Large intestine (tissue), 3 donors: ENCODE data around the gene HMGCS2. TPM values are rescaled to one million over a fixed set of nuclear protein-coding genes. Genes with fewer than 3 reads are reported as not detected.
"Not testable (repeated sequence)": the region's sequence is repeated elsewhere in the genome, so short reads cannot be mapped to it uniquely, and the experiment has no call there.

Source experiments
- DNase-seq, 2 donors: peaks; one replicate each; pipeline versions ENCODE4 v3.0.0 to v3.0.0-alpha.2; 2013
- H3K27ac ChIP-seq: one replicate; pipeline ENCODE4 v1.5.1; 2013; ENCODE audit warnings: low read length
- H3K27me3 ChIP-seq: 2 replicates; pipeline ENCODE4 v1.6.1; 2013; ENCODE audit warnings: low read length; ENCODE audit not compliant: control insufficient read depth, insufficient read depth
- H3K36me3 ChIP-seq: 2 replicates; pipeline ENCODE4 v1.6.1; 2013; ENCODE audit warnings: low read length; ENCODE audit not compliant: control insufficient read depth, insufficient read depth
- H3K4me1 ChIP-seq: one replicate; pipeline ENCODE4 v1.6.1; 2013; ENCODE audit warnings: low read length; ENCODE audit not compliant: control insufficient read depth, insufficient read depth
- H3K4me3 ChIP-seq: one replicate; pipeline ENCODE4 v1.5.1; 2013; ENCODE audit warnings: low read length
- H3K9me3 ChIP-seq: one replicate; pipeline ENCODE4 v1.6.1; 2013; ENCODE audit warnings: mild to moderate bottlenecking, low read depth, low read length, moderate library complexity; ENCODE audit not compliant: control insufficient read depth
- WGBS: methylation state at CpG from one replicate; pipeline ENCODE4 v1.1.5; 2013; ENCODE audit warnings: low lambda C conversion rate; ENCODE audit not compliant: insufficient coverage; 5-methylcytosine and 5-hydroxymethylcytosine counted together
- polyA plus RNA-seq: library from polyadenylated mRNA; unstranded; fragments of 120-200 nt; gene quantifications from one replicate; pipeline ENCODE4 v1.2.1, GENCODE V29; 2013

HMGCS2 gene
- polyA plus RNA-seq, 1 donor, result 71.7 TPM

DNA sequence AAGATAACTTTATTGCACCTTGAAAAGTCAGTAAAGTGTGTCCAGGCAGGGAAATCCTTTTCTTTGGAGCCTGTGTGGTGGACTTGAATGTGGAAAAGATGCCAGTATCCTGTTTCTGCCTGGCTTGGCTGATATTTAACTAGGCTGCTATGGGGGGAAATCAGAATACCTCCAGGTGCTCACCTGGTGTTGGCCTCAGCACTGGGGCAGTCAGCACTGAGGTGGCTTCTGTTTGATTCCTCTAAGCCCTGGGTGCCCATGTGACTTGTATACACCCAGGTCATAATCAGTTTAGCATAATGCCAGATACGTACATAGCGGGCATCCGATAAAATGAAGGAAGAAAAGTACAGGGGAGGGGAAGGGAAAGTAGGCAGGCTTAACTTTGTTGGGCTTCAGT is 49.7 kb downstream of the HMGCS2 start:
- peak in 1 of 2 donors; percentile 69 for DNase-seq
- no CpG with 5 or more reads among the region's 3 CpGs for WGBS
- H3K27ac ChIP-seq, result peak overlapping the region; percentile 42
- H3K4me1 ChIP-seq, result peaks cover 76% of the 10 kb centered on the region
- H3K36me3 ChIP-seq, result peaks cover 21% of the 10 kb centered on the region
- H3K4me3 ChIP-seq, result no peak overlapping the region
- no peaks in the 10 kb centered on the region for H3K9me3 ChIP-seq
- no peaks in the 10 kb centered on the region for H3K27me3 ChIP-seq

DNA sequence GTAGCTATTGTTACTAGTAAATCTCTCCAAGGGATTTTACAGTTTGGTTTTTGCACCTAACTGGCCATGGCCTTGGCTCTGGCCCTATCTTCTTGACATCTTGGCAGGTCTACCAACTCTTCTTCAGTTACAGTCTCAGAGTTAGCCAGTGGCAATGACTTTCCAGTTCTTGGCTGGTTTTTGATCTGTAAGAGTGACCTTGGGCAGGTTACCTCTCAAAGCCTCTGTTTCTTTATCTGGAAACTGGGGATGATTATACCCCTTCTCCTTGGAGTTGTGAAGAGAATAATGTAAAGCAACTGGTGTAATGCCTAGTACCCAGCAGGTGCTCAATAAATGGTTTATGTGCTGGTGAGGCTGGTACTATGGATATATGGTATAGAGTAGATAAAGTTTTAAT is 50.3 kb downstream of the HMGCS2 start:
- Histone ChIP-seq H3K9me3 (no peaks in the 10 kb centered on the region), H3K4me1 (peaks cover 70% of the 10 kb centered on the region), H3K36me3 (peaks cover 16% of the 10 kb centered on the region), H3K27ac (peak overlapping the region; percentile 42), H3K27me3 (no peaks in the 10 kb centered on the region), H3K4me3 (no peak overlapping the region)
- no peak for DNase-seq

DNA sequence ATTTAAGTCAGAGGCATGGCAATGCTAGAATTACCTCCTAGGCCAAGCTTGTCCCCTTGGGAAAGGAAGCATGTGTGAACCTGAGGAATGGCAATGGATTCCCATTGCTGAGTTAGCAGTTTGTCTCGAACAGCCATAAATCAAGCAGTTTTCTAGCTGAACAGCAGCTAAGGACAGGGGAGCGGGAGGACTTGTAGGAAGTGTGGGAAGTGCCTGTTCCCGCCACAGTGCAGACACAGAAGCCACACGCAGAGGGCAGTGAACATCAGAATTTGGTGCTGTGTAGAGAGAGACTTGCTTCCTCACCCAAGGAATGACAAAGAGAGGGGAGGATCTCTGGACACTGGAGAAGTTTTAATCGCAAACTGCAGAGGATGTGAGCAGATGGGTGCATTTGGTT is 53.2 kb downstream of the HMGCS2 start:
- 0% methylated on average over 1 of the region's 5 CpGs for WGBS
- H3K27me3 ChIP-seq, result no peaks in the 10 kb centered on the region
- peaks cover 44% of the 10 kb centered on the region for H3K4me1 ChIP-seq
- peak in 1 of 2 donors; percentile 82 for DNase-seq
- no peaks in the 10 kb centered on the region for H3K36me3 ChIP-seq
- H3K4me3 ChIP-seq, result no peak overlapping the region
- peak overlapping the region; percentile 64 for H3K27ac ChIP-seq
- no peaks in the 10 kb centered on the region for H3K9me3 ChIP-seq

DNA sequence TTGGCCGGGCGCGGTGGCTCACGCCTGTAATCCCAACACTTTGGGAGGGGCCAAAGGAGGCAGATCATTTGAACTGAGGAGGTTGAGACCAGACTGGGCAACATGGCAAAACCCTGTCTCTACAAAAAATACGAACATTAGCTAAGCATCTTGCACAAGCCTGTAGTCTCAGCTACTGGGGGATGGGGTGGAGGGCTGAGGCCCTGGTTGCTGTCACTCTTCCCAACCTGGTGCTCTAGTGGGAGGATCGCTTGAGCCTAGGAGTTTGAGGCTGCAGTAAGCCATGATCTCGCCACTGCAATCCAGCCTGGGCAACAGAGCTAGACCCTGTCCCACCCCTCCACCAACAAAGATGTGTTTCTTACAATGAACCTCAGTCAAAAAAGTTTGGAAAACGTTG is 54.1 kb downstream of the HMGCS2 start:
- DNase-seq, result no peak
- Histone ChIP-seq H3K27ac (peak overlapping the region; percentile 78), H3K27me3 (no peaks in the 10 kb centered on the region), H3K4me3 (peak overlapping the region; percentile 82), H3K9me3 (no peaks in the 10 kb centered on the region), H3K36me3 (no peaks in the 10 kb centered on the region), H3K4me1 (peaks cover 41% of the 10 kb centered on the region)
- WGBS, result 67% methylated on average over 2 of the region's 8 CpGs

DNA sequence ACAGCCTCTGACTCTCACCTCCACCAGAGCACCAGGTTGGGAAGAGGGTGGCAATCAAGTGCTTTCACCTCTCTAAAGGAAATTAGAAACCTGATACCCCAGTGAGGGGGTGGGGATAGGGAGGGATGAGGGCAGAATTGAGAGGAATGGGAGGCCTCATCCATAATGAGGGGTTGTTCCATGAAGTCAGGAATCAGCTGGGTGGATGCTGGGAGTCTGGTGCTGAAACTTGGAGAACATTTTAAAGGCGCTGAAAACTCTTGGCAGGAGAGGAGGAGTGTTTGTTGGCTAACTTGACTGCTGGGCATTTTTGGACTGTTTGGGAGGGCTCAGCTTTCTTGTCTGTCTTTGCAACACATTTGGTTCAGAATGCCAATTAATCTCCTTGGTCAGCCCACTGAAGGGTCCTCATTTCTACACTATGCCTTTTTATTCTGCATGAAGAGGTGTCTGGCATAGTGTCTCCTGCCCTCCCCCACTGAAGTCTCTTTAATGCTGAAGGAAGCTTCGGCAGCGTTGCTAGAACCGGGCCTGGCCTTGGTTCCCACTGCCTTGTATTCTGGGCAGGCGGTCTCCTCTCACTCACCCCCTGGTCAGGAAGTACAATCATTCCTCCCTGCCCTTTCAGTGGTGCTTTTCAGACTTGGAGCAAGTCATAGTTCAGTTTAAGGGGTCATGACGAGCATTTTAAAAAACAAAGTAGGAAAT is 54.8 kb downstream of the HMGCS2 start:
- no CpG with 5 or more reads among the region's 6 CpGs for WGBS
- H3K27me3 ChIP-seq, result no peaks in the 10 kb centered on the region
- H3K36me3 ChIP-seq, result no peaks in the 10 kb centered on the region
- H3K9me3 ChIP-seq, result no peaks in the 10 kb centered on the region
- peaks cover 37% of the 10 kb centered on the region for H3K4me1 ChIP-seq
- peak overlapping the region; percentile 78 for H3K27ac ChIP-seq
- no peak for DNase-seq
- H3K4me3 ChIP-seq, result peak overlapping the region; percentile 82

DNA sequence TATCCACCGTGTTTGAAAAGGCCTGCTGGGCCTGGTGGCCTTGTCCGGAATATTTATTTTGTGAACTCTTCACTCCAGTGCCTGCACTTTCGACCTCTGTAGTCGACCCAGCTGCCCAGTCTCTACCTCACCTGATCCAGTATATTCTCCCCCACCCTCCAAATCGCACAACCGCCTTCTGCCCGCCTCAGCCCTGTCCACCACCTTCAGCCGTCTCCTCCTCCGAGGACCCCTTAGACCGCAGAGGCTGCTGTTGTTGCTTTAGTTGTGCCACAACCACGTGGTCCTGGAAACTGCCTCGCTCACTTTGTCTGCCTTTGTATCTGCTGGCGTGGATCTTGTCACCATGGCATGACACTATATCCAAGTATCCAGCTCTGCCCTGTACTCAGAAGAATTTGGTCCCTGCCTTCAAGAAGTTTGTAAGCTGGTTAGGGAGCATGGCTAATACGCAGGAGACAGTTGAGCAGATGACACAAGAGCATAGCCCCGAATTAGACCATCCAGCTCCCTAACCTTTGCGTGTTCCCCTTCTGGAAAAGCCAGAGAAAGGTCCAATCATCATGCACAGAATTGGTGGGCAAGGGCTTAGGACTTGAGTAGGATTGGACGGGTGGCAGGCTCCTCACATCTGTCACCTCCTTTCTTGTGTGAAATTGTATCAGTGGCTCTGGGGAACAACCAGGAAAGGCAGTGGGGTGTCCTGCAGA is 55.5 kb downstream of the HMGCS2 start:
- Histone ChIP-seq H3K9me3 (no peaks in the 10 kb centered on the region), H3K27me3 (no peaks in the 10 kb centered on the region), H3K36me3 (no peaks in the 10 kb centered on the region), H3K4me1 (peaks cover 32% of the 10 kb centered on the region), H3K27ac (peak overlapping the region; percentile 78), H3K4me3 (peak overlapping the region; percentile 82)
- peak in 1 of 2 donors; percentile 73 for DNase-seq
- WGBS, result no CpG with 5 or more reads among the region's 17 CpGs

DNA sequence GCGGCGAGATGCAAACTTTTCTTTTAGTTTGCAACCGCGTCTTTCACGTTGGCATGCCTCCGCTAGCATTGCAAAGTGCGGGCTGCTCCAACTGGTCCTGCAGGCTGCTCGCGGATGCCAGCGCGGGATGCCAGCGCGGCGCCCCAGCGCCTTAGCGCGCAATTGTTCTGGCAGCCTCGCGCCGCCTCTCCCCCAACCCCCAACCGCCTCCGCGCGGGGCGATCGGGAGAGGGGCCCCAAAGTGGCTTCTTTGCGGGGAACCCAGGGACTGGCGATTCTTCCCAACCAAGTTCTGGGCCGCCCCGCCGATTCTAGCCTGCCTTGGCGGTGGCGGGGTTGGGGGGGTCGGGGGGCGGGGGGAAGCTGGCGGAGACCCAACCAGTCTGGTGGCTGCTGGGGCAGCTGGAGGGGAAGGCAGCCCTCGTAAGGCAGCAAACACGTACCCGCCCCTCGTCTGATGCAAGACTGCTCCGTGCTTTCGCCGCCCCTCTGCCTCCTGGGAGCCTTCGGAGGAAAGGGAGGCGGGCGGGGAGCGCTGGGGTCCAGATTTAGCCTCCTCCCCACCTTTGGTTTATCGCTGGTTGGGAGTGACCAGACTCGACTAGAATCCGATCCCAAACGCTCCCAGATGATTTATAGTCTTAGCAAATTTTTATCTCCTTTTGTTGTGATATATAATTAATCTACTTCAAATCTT is 56.2 kb downstream of the HMGCS2 start:
- no peaks in the 10 kb centered on the region for H3K27me3 ChIP-seq
- no CpG with 5 or more reads among the region's 51 CpGs for WGBS
- no peaks in the 10 kb centered on the region for H3K9me3 ChIP-seq
- peak; percentile 70 to 81 for DNase-seq
- peaks cover 29% of the 10 kb centered on the region for H3K4me1 ChIP-seq
- H3K4me3 ChIP-seq, result peak overlapping the region; percentile 82
- peak overlapping the region; percentile 78 for H3K27ac ChIP-seq
- H3K36me3 ChIP-seq, result no peaks in the 10 kb centered on the region

DNA sequence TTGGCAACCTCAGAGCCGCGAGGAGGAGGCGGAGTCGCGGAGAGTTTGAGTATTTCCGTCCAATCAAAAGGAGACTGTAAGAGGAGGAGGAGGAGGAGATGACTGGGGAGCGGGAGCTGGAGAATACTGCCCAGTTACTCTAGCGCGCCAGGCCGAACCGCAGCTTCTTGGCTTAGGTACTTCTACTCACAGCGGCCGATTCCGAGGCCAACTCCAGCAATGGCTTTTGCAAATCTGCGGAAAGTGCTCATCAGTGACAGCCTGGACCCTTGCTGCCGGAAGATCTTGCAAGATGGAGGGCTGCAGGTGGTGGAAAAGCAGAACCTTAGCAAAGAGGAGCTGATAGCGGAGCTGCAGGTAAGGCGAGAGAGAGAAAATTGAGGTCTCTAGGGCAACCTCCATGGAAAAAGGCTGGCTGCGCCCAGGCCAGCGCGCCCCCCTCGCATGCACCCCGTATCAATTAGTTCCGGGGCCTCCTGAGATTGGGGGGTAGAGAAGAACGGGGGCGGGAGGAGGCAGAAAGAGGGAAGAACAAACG is 56.8 kb downstream of the HMGCS2 start, which contains the start of gene PHGDH:
TSS of gene PHGDH (plus strand) at position 131 of the 538 bp plus-strand sequence. CDS start at position 220, 89 bp downstream.
- no CpG with 5 or more reads among the region's 27 CpGs for WGBS
- Histone ChIP-seq H3K36me3 (no peaks in the 10 kb centered on the region), H3K4me1 (peaks cover 29% of the 10 kb centered on the region), H3K27me3 (no peaks in the 10 kb centered on the region), H3K27ac (peak within 1 kb of the TSS; percentile 78), H3K4me3 (peak within 1 kb of the TSS; percentile 82), H3K9me3 (no peaks in the 10 kb centered on the region)
- peak; percentile 78 to 84 for DNase-seq

DNA sequence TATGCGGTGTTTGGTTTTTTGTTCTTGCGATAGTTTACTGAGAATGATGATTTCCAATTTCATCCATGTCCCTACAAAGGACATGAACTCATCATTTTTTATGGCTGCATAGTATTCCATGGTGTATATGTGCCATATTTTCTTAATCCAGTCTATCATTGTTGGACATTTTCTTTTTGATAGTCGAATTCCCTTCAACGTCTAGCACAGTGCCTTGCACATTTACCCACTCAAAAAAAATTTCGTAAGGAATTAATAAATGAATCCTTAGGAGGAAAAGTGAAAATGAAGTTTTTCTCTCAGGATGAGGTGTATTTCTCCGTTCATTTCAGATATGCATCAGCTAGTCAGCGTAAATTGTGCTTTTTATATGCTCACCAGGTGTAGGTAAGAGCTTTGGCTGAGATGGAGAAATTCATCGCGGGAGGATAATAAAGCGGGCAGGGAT is 57.3 kb downstream of the HMGCS2 start:
- H3K9me3 ChIP-seq, H3K27me3 ChIP-seq, H3K36me3 ChIP-seq, DNase-seq, H3K27ac ChIP-seq: not testable (repeated sequence)
- WGBS, result 19% methylated on average over 5 of the region's 10 CpGs
- Histone ChIP-seq H3K4me3 (peak overlapping the region; percentile 82), H3K4me1 (peaks cover 28% of the 10 kb centered on the region)

DNA sequence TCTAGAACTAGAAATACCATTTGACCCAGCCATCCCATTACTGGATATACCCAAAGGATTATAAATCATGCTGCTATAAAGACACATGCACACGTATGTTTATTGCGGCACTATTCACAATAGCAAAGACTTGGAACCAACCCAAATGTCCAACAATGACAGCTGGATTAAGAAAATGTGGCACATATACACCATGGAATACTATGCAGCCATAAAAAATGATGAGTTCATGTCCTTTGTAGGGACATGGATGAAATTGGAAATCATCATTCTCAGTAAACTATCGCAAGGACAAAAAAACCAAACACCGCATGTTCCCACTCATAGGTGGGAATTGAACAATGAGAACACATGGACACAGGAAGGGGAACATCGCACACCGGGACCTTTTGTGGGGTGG is 62.1 kb downstream of the HMGCS2 start:
- not testable (repeated sequence) for H3K36me3 ChIP-seq, DNase-seq, H3K27me3 ChIP-seq, H3K4me1 ChIP-seq, H3K4me3 ChIP-seq, H3K9me3 ChIP-seq, H3K27ac ChIP-seq
- no CpG with 5 or more reads among the region's 6 CpGs for WGBS
